Measurements from ENCODE around the gene DPP6. TPM values are rescaled to one million over a fixed set of nuclear protein-coding genes. Genes with fewer than 3 reads are reported as not detected.

DPP6 gene
- total RNA-seq, 1 donor = under 0.01 TPM

- no peak for DNase-seq (ENCODE audit: low read depth)
- TF ChIP-seq CTCF (IDR thresholded peaks at IDR 0.05; ENCODE audit: insufficient read depth, low read depth, low read length) = no peak
- H3K4me3 ChIP-seq (ENCODE audit: low read depth, low read length) = no peak overlapping the region
These were observed 354.1 kb downstream of the DPP6 start for GRCh38 chr7:154406312-154406711.

GRCh38 chr7:154409703-154410311 lies 357.6 kb downstream of the DPP6 start:
- no peak overlapping the region for H3K4me3 ChIP-seq (ENCODE audit: low read depth, low read length)
- peak; percentile 4 for DNase-seq (ENCODE audit: low read depth)
- TF ChIP-seq CTCF (IDR thresholded peaks at IDR 0.05; ENCODE audit: insufficient read depth, low read depth, low read length) = no peak

- H3K4me3 ChIP-seq (ENCODE audit: low read depth, low read length) = no peak overlapping the region
- no peak for DNase-seq (ENCODE audit: low read depth)
- TF ChIP-seq CTCF (IDR thresholded peaks at IDR 0.05; ENCODE audit: insufficient read depth, low read depth, low read length) = no peak
These were observed 359.9 kb downstream of the DPP6 start for GRCh38 chr7:154412105-154412504.

GRCh38 chr7:154415709-154416399 lies 363.7 kb downstream of the DPP6 start:
- no peak for TF ChIP-seq CTCF (IDR thresholded peaks at IDR 0.05; ENCODE audit: insufficient read depth, low read depth, low read length)
- no peak overlapping the region for H3K4me3 ChIP-seq (ENCODE audit: low read depth, low read length)
- no peak for DNase-seq (ENCODE audit: low read depth)

- no peak overlapping the region for H3K4me3 ChIP-seq (ENCODE audit: low read depth, low read length)
- TF ChIP-seq CTCF (IDR thresholded peaks at IDR 0.05; ENCODE audit: insufficient read depth, low read depth, low read length) = no peak
- no peak for DNase-seq (ENCODE audit: low read depth)
These were observed 364.5 kb downstream of the DPP6 start for GRCh38 chr7:154416714-154417113.

GRCh38 chr7:154419344-154419743 lies 367.1 kb downstream of the DPP6 start:
- no peak overlapping the region for H3K4me3 ChIP-seq (ENCODE audit: low read depth, low read length)
- no peak for TF ChIP-seq CTCF (IDR thresholded peaks at IDR 0.05; ENCODE audit: insufficient read depth, low read depth, low read length)
- DNase-seq (ENCODE audit: low read depth) = no peak
